H1 (cell line): Measurements from ENCODE around the gene OVCH2. TPM values are rescaled to one million over a fixed set of nuclear protein-coding genes. Genes with fewer than 3 reads are reported as not detected.

Experiments used
- CTCF ChIA-PET: fragments of 300-600 bp; sonication (Branson Sonifier 250); formaldehyde crosslinking; loops from one replicate; lab custom pipeline; 2021; ENCODE audit not compliant: partially characterized antibody; lab: Charles Lee
- POLR2A ChIA-PET: fragments of 300-600 bp; sonication (Branson Sonifier 250); formaldehyde crosslinking; loops from one replicate; lab custom pipeline; 2021; ENCODE audit warnings: inconsistent platforms; ENCODE audit not compliant: partially characterized antibody; lab: Charles Lee
- DNase-seq, 2 experiments: peaks; one replicate each; pipeline versions ENCODE4 v3.0.0 to v3.0.0-alpha.2; 2010 to 2022; ENCODE audit warnings: low spot score in 2 of 2, low read depth in 1 of 2, mixed read lengths in 1 of 2
- FAIRE-seq: peaks from 2 replicates; lab custom pipeline; 2011; peaks lifted over from hg19 to GRCh38; lab: Jason Lieb, UNC
- H2AFZ ChIP-seq: 2 replicates; pipeline ENCODE4 v1.8.1; 2012; ENCODE audit warnings: low read length, inconsistent platforms
- H2AK5ac ChIP-seq: 2 replicates; pipeline ENCODE4 v1.6.1; 2013; ENCODE audit warnings: low read depth, low read length
- H2BK120ac ChIP-seq: replicated peaks from 2 replicates; pipeline ENCODE3; 2013; ENCODE audit warnings: low read depth, low read length, inconsistent platforms
- H2BK12ac ChIP-seq: 2 replicates; pipeline ENCODE4 v1.6.1; 2013; ENCODE audit warnings: low read depth, low read length
- H2BK15ac ChIP-seq: 2 replicates; pipeline ENCODE4 v1.6.1; 2013; ENCODE audit warnings: low read length
- H2BK20ac ChIP-seq: 2 replicates; pipeline ENCODE4 v1.6.1; 2013; ENCODE audit warnings: low read length
- H2BK5ac ChIP-seq: 2 replicates; pipeline ENCODE4 v1.6.1; 2013; ENCODE audit warnings: low read depth, low read length
- H3K14ac ChIP-seq: 2 replicates; pipeline ENCODE4 v1.6.1; 2013; ENCODE audit warnings: inconsistent platforms; ENCODE audit not compliant: insufficient read length
- H3K18ac ChIP-seq: 2 replicates; pipeline ENCODE4 v1.6.1; 2013; ENCODE audit warnings: low read length; ENCODE audit errors: extremely low read depth
- H3K23ac ChIP-seq: 2 replicates; pipeline ENCODE4 v1.6.1; 2013; ENCODE audit warnings: inconsistent platforms; ENCODE audit not compliant: insufficient read length
- H3K23me2 ChIP-seq: 2 replicates; pipeline ENCODE4 v1.6.1; 2013; ENCODE audit warnings: low read depth, low read length
- H3K27ac ChIP-seq: 2 replicates; pipeline ENCODE4 v1.6.1; 2011; ENCODE audit warnings: low read depth, low read length, inconsistent platforms
- H3K27me3 ChIP-seq, 4 experiments: replicated peaks in 1 of 4; 1 replicate in 1 of 4; 2 replicates in 3 of 4; pipeline versions ENCODE4 v1.6.1 to v1.8.1; 2011 to 2013; ENCODE audit warnings: low read length in 3 of 4, mild to moderate bottlenecking in 3 of 4, inconsistent platforms in 2 of 4, mixed read lengths in 2 of 4, moderate library complexity in 1 of 4; ENCODE audit not compliant: control insufficient read depth in 3 of 4, insufficient read depth in 3 of 4; ENCODE audit errors: extremely low read depth in 1 of 4
- H3K36me3 ChIP-seq, 4 experiments: 2 replicates each; pipeline versions ENCODE4 v1.6.1 to v1.8.1; 2011 to 2013; ENCODE audit warnings: mild to moderate bottlenecking in 4 of 4, low read length in 3 of 4, moderate library complexity in 2 of 4, control low read depth in 1 of 4, inconsistent platforms in 1 of 4; ENCODE audit not compliant: insufficient read depth in 4 of 4, control insufficient read depth in 2 of 4
- H3K4ac ChIP-seq: replicated peaks from 2 replicates; pipeline ENCODE3; 2013; ENCODE audit warnings: low read length, low read depth, mixed read lengths, inconsistent platforms; ENCODE audit not compliant: insufficient read length
- H3K4me1 ChIP-seq, 4 experiments: replicated peaks in 1 of 4; 1 replicate in 1 of 4; 2 replicates in 3 of 4; pipeline versions ENCODE4 v1.6.1 to v1.8.1; 2011 to 2013; ENCODE audit warnings: low read length in 3 of 4, inconsistent platforms in 2 of 4, mixed read lengths in 1 of 4; ENCODE audit not compliant: insufficient read depth in 4 of 4, control insufficient read depth in 3 of 4
- H3K4me2 ChIP-seq, 2 experiments: 2 replicates each; pipeline versions ENCODE4 v1.6.1 to v1.8.1; 2011 to 2013; ENCODE audit warnings: low read depth in 2 of 2, low read length in 2 of 2, control low read depth in 1 of 2, inconsistent platforms in 1 of 2, mild to moderate bottlenecking in 1 of 2; ENCODE audit not compliant: insufficient read depth in 1 of 2
- H3K4me3 ChIP-seq, 4 experiments: fragments of 200-600, 300-600 bp in 1 of 4; sonication (generic), shearing (Covaris generic), sonication (Bioruptor Twin) in 1 of 4; 2 replicates each; pipeline versions ENCODE4 v1.5.1 to v1.8.1; 2011 to 2016; ENCODE audit warnings: low read length in 4 of 4, low read depth in 3 of 4, control low read depth in 2 of 4, inconsistent platforms in 2 of 4, mild to moderate bottlenecking in 2 of 4, mixed read lengths in 1 of 4, moderate library complexity in 1 of 4; ENCODE audit not compliant: insufficient read depth in 2 of 4; ENCODE audit errors: extremely low read depth in 1 of 4
- H3K56ac ChIP-seq: replicated peaks from 2 replicates; pipeline ENCODE3; 2013; ENCODE audit warnings: low read depth, mild to moderate bottlenecking, mixed read lengths, low read length, inconsistent platforms; ENCODE audit not compliant: insufficient read length
- H3K79me1 ChIP-seq: 2 replicates; pipeline ENCODE4 v1.6.1; 2013; ENCODE audit warnings: low read depth, low read length, control low read depth
- H3K79me2 ChIP-seq, 2 experiments: 2 replicates each; pipeline versions ENCODE4 v1.6.1 to v1.8.1; 2012 to 2013; ENCODE audit warnings: low read length in 2 of 2, mild to moderate bottlenecking in 2 of 2, inconsistent platforms in 1 of 2; ENCODE audit not compliant: insufficient read depth in 2 of 2, control insufficient read depth in 1 of 2
- H3K9ac ChIP-seq, 4 experiments: replicated peaks in 1 of 4; 1 replicate in 1 of 4; 2 replicates in 3 of 4; pipeline versions ENCODE4 v1.6.1 to v1.8.1; 2011 to 2013; ENCODE audit warnings: low read depth in 3 of 4, low read length in 3 of 4, control low read depth in 2 of 4, mild to moderate bottlenecking in 2 of 4, moderate library complexity in 2 of 4, inconsistent platforms in 1 of 4; ENCODE audit errors: extremely low read depth in 1 of 4
- H3K9me3 ChIP-seq, 2 experiments: 2 replicates each; pipeline versions ENCODE4 v1.6.1 to v1.8.1; 2012 to 2013; ENCODE audit warnings: mild to moderate bottlenecking in 2 of 2, moderate library complexity in 2 of 2, control low read depth in 1 of 2, inconsistent platforms in 1 of 2, low read depth in 1 of 2, low read length in 1 of 2, mixed read lengths in 1 of 2; ENCODE audit not compliant: insufficient read depth in 2 of 2
- H4K20me1 ChIP-seq, 2 experiments: replicated peaks in 1 of 2; 2 replicates each; pipeline versions ENCODE3 to v1.8.1; 2011 to 2013; ENCODE audit warnings: inconsistent platforms in 2 of 2, low read length in 2 of 2, mild to moderate bottlenecking in 1 of 2; ENCODE audit not compliant: insufficient read depth in 2 of 2, control insufficient read depth in 1 of 2
- H4K5ac ChIP-seq: 2 replicates; pipeline ENCODE4 v1.6.1; 2013; ENCODE audit warnings: low read length, low read depth, mixed read lengths, inconsistent platforms; ENCODE audit not compliant: insufficient read length
- H4K8ac ChIP-seq: 2 replicates; pipeline ENCODE4 v1.8.0; 2013; ENCODE audit warnings: mild to moderate bottlenecking, moderate library complexity, low read length, inconsistent platforms; ENCODE audit not compliant: insufficient read depth; ENCODE audit errors: extremely low read depth
- H4K91ac ChIP-seq: replicated peaks from 2 replicates; pipeline ENCODE3; 2013; ENCODE audit warnings: low read length, mixed read lengths, inconsistent platforms; ENCODE audit not compliant: insufficient read length
- ASH2L ChIP-seq: fragments of 200-600, 300-600 bp; sonication (generic); IDR thresholded peaks from one replicate; pipeline ENCODE4 v1.7.1; 2017; ENCODE audit warnings: low read length
- CHD2 ChIP-seq: IDR thresholded peaks from 2 replicates; pipeline ENCODE4 v1.6.1; 2012; ENCODE audit warnings: low read length, improper control_type of control experiment
- HDAC2 ChIP-seq, 2 experiments: fragments of 300-600 bp in 1 of 2; sonication (generic) in 1 of 2; IDR thresholded peaks; 2 replicates each; pipeline ENCODE4 v1.6.1; 2011 to 2012; ENCODE audit warnings: low read depth in 2 of 2, low read length in 2 of 2, mild to moderate bottlenecking in 2 of 2, moderate library complexity in 2 of 2, borderline replicate concordance in 1 of 2, inconsistent platforms in 1 of 2
- RNF2 ChIP-seq: fragments of 200-900, 300-1000 bp; sonication (generic); IDR thresholded peaks from 2 replicates; pipeline ENCODE4 v1.7.1; 2016; ENCODE audit warnings: borderline replicate concordance, low read depth, mild to moderate bottlenecking, antibody characterized with exemption, low read length; ENCODE audit not compliant: poor library complexity, severe bottlenecking; ENCODE audit errors: missing control alignments
- TAF1 ChIP-seq: IDR thresholded peaks from 2 replicates; pipeline ENCODE4 v1.6.1; 2011; ENCODE audit warnings: mild to moderate bottlenecking, low read depth, low read length
- WGBS, 2 experiments: shearing (Covaris generic) in 1 of 2; methylation state at CpG; one replicate each; pipeline versions ENCODE4 v1.1.6 to v1.1.7; 2013 to 2015; ENCODE audit warnings: low lambda C conversion rate in 2 of 2, mixed read lengths in 2 of 2, inconsistent platforms in 1 of 2, low coverage in 1 of 2, missing lambda C conversion rate in 1 of 2; ENCODE audit not compliant: insufficient replicate concordance in 2 of 2, insufficient coverage in 1 of 2, insufficient read length in 1 of 2; ENCODE audit errors: extremely low coverage in 1 of 2, missing lambda C conversion rate in 1 of 2; 5-methylcytosine and 5-hydroxymethylcytosine counted together
- polyA plus RNA-seq, 7 experiments: library from polyadenylated mRNA; depleted of rRNA in 3 of 7; stranded (reverse) in 5 of 7; unstranded in 2 of 7; fragments of >200 nt in 5 of 7; fragments of 200-250 nt in 2 of 7; gene quantifications; 1 replicate in 5 of 7; 2 replicates in 1 of 7; 4 replicates in 1 of 7; pipeline versions ENCODE4 v1.2.1 to v1.2.3, GENCODE V29; 2011 to 2013; ENCODE audit warnings: missing spikeins in 2 of 7, mixed read lengths in 2 of 7
- total RNA-seq: library from RNA; stranded (reverse); fragmentation: NEBNext Ultra II Directional; extraction: Animal tissue kit (Norgen Biotek cat#: 25700); gene quantifications from 2 replicates; pipeline ENCODE4 v1.2.1, GENCODE V29; 2021

OVCH2 gene
- total and polyA plus RNA-seq, 2 of the 8 experiments (the other 6 are each of a cell fraction or from before 2014, with no cell fraction given), result 0.03 to 1.1 TPM

DNA sequence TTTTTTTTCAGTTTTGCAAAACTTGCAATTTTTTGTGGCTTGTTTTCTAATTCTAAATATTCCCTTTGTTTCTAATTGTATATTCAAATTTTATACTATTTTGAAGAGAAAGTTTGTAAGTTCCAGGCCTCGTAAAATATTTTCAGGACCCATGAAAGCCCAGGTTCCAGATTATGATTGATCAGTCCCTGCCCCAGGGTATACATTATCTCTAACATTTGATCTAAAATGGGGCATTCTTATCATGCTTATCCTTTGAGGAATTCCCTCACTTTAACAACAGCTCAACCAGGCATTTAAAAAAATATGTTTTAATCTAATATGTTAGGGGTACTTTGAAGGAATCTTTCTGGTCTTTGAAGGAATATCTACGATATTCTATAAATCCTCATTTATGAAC is 59.4 kb downstream of the OVCH2 start:
- no peak overlapping the region for H2BK20ac ChIP-seq
- no peak overlapping the region for H2BK5ac ChIP-seq
- H3K9ac ChIP-seq, result no peak overlapping the region
- no peak for DNase-seq
- H4K91ac ChIP-seq, result no peak overlapping the region
- no peak overlapping the region for H2AFZ ChIP-seq
- no peak overlapping the region for H2BK12ac ChIP-seq
- H3K4me2 ChIP-seq, result no peak overlapping the region
- peaks cover 0 to 1% (median 0%) of the 10 kb centered on the region in 4 experiments; a peak in 1 of 7 replicates for H3K27me3 ChIP-seq
- no peak overlapping the region for H3K14ac ChIP-seq
- peaks cover 0 to under 1% (median 0%) of the 10 kb centered on the region in 4 experiments; a peak in 1 of 8 replicates for H3K36me3 ChIP-seq
- H3K9me3 ChIP-seq, result no peaks in the 10 kb centered on the region
- H3K56ac ChIP-seq, result no peak overlapping the region
- no peak overlapping the region for H3K18ac ChIP-seq
- no peak for FAIRE-seq
- H3K4me1 ChIP-seq, result no peaks in the 10 kb centered on the region
- POLR2A ChIA-PET, result interaction anchor here (1.8 kb wide), 1 partner anchor 27 kb away, joined by 7 read pairs; the partner anchor contains the start of gene CYB5R2
- no peaks in the 10 kb centered on the region for H3K79me2 ChIP-seq
- no peak overlapping the region for H2BK120ac ChIP-seq
- no peak overlapping the region for H4K5ac ChIP-seq
- H2AK5ac ChIP-seq, result no peak overlapping the region
- H3K27ac ChIP-seq, result no peak overlapping the region
- H4K8ac ChIP-seq, result no peak overlapping the region
- H4K20me1 ChIP-seq, result no peaks in the 10 kb centered on the region
- no peak overlapping the region for H3K4me3 ChIP-seq
- H3K23ac ChIP-seq, result no peak overlapping the region
- WGBS, 2 experiments, result 85% methylated on average over 2 of the region's 2 CpGs; no CpG with 5 or more reads in 1 of the 2 experiments
- H3K79me1 ChIP-seq, result no peaks in the 10 kb centered on the region
- no peak for TF ChIP-seq TAF1
- TF ChIP-seq HDAC2 (IDR thresholded peaks at IDR 0.05; ENCODE audit: borderline replicate concordance in 1 of 2, low read depth in 2 of 2, low read length in 2 of 2), result no peak
- TF ChIP-seq RNF2, result no peak
- no peak for TF ChIP-seq CHD2
- no peak for TF ChIP-seq ASH2L
- no peaks in the 10 kb centered on the region for H3K23me2 ChIP-seq
- no peak overlapping the region for H3K4ac ChIP-seq
- H2BK15ac ChIP-seq, result no peak overlapping the region
- CTCF ChIA-PET, result interaction anchor here (0.9 to 16.4 kb wide), 7 partner anchors 10 to 97 kb away, joined by 3 to 325 read pairs (median 5); no protein-coding TSS in a partner anchor
